VCaP (cell line): ENCODE data around the gene PCDHB3.
"Not testable (repeated sequence)": the region's sequence is repeated elsewhere in the genome, so short reads cannot be mapped to it uniquely, and the experiment has no call there.

Source experiments
- H3K27ac ChIP-seq: fragments of 450-650 bp; 2 replicates; pipeline ENCODE4 v1.5.1; 2017
- TF ChIP-seq, protein P1 (sequence below): fragments of 450-650 bp; conservative IDR thresholded peaks from 2 replicates; pipeline ENCODE4 v1.5.1; 2017; ENCODE audit warnings: mild to moderate bottlenecking, moderate library complexity

Gene PCDHB3

GRCh38 chr5:141127305-141127704, 27.0 kb downstream of the PCDHB3 start:
- peak overlapping the region; percentile 27 for H3K27ac ChIP-seq
- TF ChIP-seq, protein P1, sequence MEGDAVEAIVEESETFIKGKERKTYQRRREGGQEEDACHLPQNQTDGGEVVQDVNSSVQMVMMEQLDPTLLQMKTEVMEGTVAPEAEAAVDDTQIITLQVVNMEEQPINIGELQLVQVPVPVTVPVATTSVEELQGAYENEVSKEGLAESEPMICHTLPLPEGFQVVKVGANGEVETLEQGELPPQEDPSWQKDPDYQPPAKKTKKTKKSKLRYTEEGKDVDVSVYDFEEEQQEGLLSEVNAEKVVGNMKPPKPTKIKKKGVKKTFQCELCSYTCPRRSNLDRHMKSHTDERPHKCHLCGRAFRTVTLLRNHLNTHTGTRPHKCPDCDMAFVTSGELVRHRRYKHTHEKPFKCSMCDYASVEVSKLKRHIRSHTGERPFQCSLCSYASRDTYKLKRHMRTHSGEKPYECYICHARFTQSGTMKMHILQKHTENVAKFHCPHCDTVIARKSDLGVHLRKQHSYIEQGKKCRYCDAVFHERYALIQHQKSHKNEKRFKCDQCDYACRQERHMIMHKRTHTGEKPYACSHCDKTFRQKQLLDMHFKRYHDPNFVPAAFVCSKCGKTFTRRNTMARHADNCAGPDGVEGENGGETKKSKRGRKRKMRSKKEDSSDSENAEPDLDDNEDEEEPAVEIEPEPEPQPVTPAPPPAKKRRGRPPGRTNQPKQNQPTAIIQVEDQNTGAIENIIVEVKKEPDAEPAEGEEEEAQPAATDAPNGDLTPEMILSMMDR = no peak

GRCh38 chr5:141135030-141135717, 34.9 kb downstream of the PCDHB3 start, which contains the start of gene PCDHB5:
PCDHB5 (plus strand) TSS chr5:141135206; CDS start chr5:141135435, 229 bp downstream.
- H3K27ac ChIP-seq = peak within 1 kb of the TSS; percentile 46; the same call in 1 of the 2 replicates
- TF ChIP-seq, protein P1 = peak; percentile 79

GRCh38 chr5:141135718-141136266, 35.5 kb downstream of the PCDHB3 start:
- peak overlapping the region; percentile 46; the same call in 1 of the 2 replicates for H3K27ac ChIP-seq
- TF ChIP-seq, protein P1 = no peak

GRCh38 chr5:141137346-141137745, 37.1 kb downstream of the PCDHB3 start:
- H3K27ac ChIP-seq = not testable (repeated sequence)

GRCh38 chr5:141149812-141150211, 49.5 kb downstream of the PCDHB3 start, which contains the start of gene PCDHB6:
PCDHB6 (plus strand) TSS chr5:141150057; CDS start chr5:141150258, 201 bp downstream.
- H3K27ac ChIP-seq = peak within 1 kb of the TSS; percentile 8; the same call in 1 of the 2 replicates
- TF ChIP-seq, protein P1 = no peak

- TF ChIP-seq, protein P1 = no peak
- H3K27ac ChIP-seq = no peak overlapping the region
These were observed 50.1 kb downstream of the PCDHB3 start for GRCh38 chr5:141150224-141150992.

- H3K27ac ChIP-seq = no peak overlapping the region
- TF ChIP-seq, protein P1 = no peak
These were observed 50.7 kb downstream of the PCDHB3 start for GRCh38 chr5:141150993-141151325.

- H3K27ac ChIP-seq = not testable (repeated sequence)
These were observed 51.4 kb downstream of the PCDHB3 start for GRCh38 chr5:141151632-141152031.

GRCh38 chr5:141152096-141152495, 51.8 kb downstream of the PCDHB3 start:
- H3K27ac ChIP-seq = not testable (repeated sequence)
